Trophoblast cell (in vitro differentiated cells and primary cell): ENCODE data around the gene GLP2R.
A peak's percentile ranks its signal among the peaks of the same experiment; 100 is the strongest.

Experiments used
- DNase-seq, 2 donors: peaks; one replicate each; pipeline ENCODE4 v3.0.0-alpha.2; 2016
- H2AFZ ChIP-seq: 2 replicates; pipeline ENCODE4 v1.6.1; 2013; ENCODE audit warnings: low read length, moderate library complexity, mild to moderate bottlenecking; ENCODE audit not compliant: insufficient read depth, poor library complexity
- H2AK5ac ChIP-seq: 2 replicates; pipeline ENCODE4 v1.6.1; 2013; ENCODE audit warnings: mild to moderate bottlenecking, low read length
- H2BK120ac ChIP-seq: 2 replicates; pipeline ENCODE4 v1.6.1; 2013; ENCODE audit warnings: low read length, mild to moderate bottlenecking, moderate library complexity; ENCODE audit not compliant: insufficient read depth, poor library complexity
- H2BK12ac ChIP-seq: 2 replicates; pipeline ENCODE4 v1.6.1; 2013; ENCODE audit warnings: mild to moderate bottlenecking, low read length, moderate library complexity
- H2BK5ac ChIP-seq: 2 replicates; pipeline ENCODE4 v1.6.1; 2013; ENCODE audit warnings: low read length, low read depth, moderate library complexity, mild to moderate bottlenecking; ENCODE audit not compliant: poor library complexity
- H3K14ac ChIP-seq: 2 replicates; pipeline ENCODE4 v1.6.1; 2013; ENCODE audit warnings: mild to moderate bottlenecking, low read length
- H3K18ac ChIP-seq: 2 replicates; pipeline ENCODE4 v1.6.1; 2013; ENCODE audit warnings: mild to moderate bottlenecking, low read length
- H3K23ac ChIP-seq: 2 replicates; pipeline ENCODE4 v1.6.1; 2013; ENCODE audit warnings: low read length
- H3K27ac ChIP-seq: 2 replicates; pipeline ENCODE4 v1.5.1; 2013; ENCODE audit warnings: low read depth, mild to moderate bottlenecking, inconsistent platforms, low read length, moderate library complexity
- H3K27me3 ChIP-seq: 2 replicates; pipeline ENCODE4 v1.6.1; 2013; ENCODE audit warnings: inconsistent platforms, mild to moderate bottlenecking, low read length, moderate library complexity; ENCODE audit not compliant: insufficient read depth
- H3K36me3 ChIP-seq, 2 experiments: 1 replicate in 1 of 2; 2 replicates in 1 of 2; pipeline ENCODE4 v1.6.1; 2013; ENCODE audit warnings: low read length in 2 of 2, mild to moderate bottlenecking in 2 of 2, moderate library complexity in 1 of 2; ENCODE audit not compliant: insufficient read depth in 2 of 2, control insufficient read depth in 1 of 2
- H3K4ac ChIP-seq: 2 replicates; pipeline ENCODE4 v1.6.1; 2013; ENCODE audit warnings: low read depth, mild to moderate bottlenecking, low read length, moderate library complexity
- H3K4me1 ChIP-seq, 2 experiments: 1 replicate in 1 of 2; 2 replicates in 1 of 2; pipeline ENCODE4 v1.6.1; 2013; ENCODE audit warnings: low read length in 2 of 2, mild to moderate bottlenecking in 2 of 2, moderate library complexity in 1 of 2; ENCODE audit not compliant: insufficient read depth in 2 of 2, control insufficient read depth in 1 of 2
- H3K4me2 ChIP-seq: 2 replicates; pipeline ENCODE4 v1.6.1; 2013; ENCODE audit warnings: inconsistent platforms, mild to moderate bottlenecking, low read length, moderate library complexity
- H3K4me3 ChIP-seq: 2 replicates; pipeline ENCODE4 v1.5.1; 2013; ENCODE audit warnings: mild to moderate bottlenecking, low read depth, low read length, inconsistent platforms
- H3K79me1 ChIP-seq: one replicate; pipeline ENCODE4 v1.6.1; 2013; ENCODE audit warnings: low read length
- H3K79me2 ChIP-seq: 2 replicates; pipeline ENCODE4 v1.6.1; 2013; ENCODE audit warnings: low read length, mild to moderate bottlenecking; ENCODE audit not compliant: control insufficient read depth, insufficient read depth, poor library complexity
- H3K9ac ChIP-seq: 2 replicates; pipeline ENCODE4 v1.6.1; 2013; ENCODE audit warnings: mild to moderate bottlenecking, low read length
- H3K9me3 ChIP-seq: 2 replicates; pipeline ENCODE4 v1.6.1; 2013; ENCODE audit warnings: low read depth, mild to moderate bottlenecking, control low read depth, inconsistent platforms, low read length; ENCODE audit not compliant: insufficient read depth
- H4K12ac ChIP-seq: 2 replicates; pipeline ENCODE4 v1.6.1; 2013; ENCODE audit warnings: low read depth, mild to moderate bottlenecking, low read length, moderate library complexity
- H4K8ac ChIP-seq: 2 replicates; pipeline ENCODE4 v1.6.1; 2013; ENCODE audit warnings: low read depth, mild to moderate bottlenecking, low read length, moderate library complexity
- H4K91ac ChIP-seq: one replicate; pipeline ENCODE4 v1.6.1; 2013; ENCODE audit warnings: low read depth, mild to moderate bottlenecking, low read length, moderate library complexity
- WGBS: extraction: QIAGEN DNeasy Blood & Tissue Kit; methylation state at CpG from one replicate; pipeline ENCODE4 v1.1.7; 2013; ENCODE audit warnings: missing lambda C conversion rate; ENCODE audit not compliant: insufficient read length, insufficient coverage; ENCODE audit errors: extremely low coverage; 5-methylcytosine and 5-hydroxymethylcytosine counted together

The GLP2R gene

GRCh38 chr17:9922012-9922848 is 96.5 kb downstream of the GLP2R start:
- no CpG with 5 or more reads among the region's 14 CpGs for WGBS
- H2BK5ac ChIP-seq = no peak overlapping the region
- no peaks in the 10 kb centered on the region for H3K79me2 ChIP-seq

GRCh38 chr17:9924735-9925191 is 99.0 kb downstream of the GLP2R start:
- Histone ChIP-seq H3K27me3 (no peaks in the 10 kb centered on the region), H3K9me3 (no peaks in the 10 kb centered on the region), H2BK12ac (no peak overlapping the region), H2AFZ (no peak overlapping the region), H2BK5ac (no peak overlapping the region), H2BK120ac (no peak overlapping the region), H3K27ac (no peak overlapping the region), H2AK5ac (no peak overlapping the region), H3K4ac (no peak overlapping the region), H4K12ac (no peak overlapping the region), H3K4me2 (no peak overlapping the region), H3K79me1 (no peaks in the 10 kb centered on the region), H3K14ac (no peak overlapping the region), H3K4me1 (no peaks in the 10 kb centered on the region), H3K4me3 (no peak overlapping the region), H4K8ac (no peak overlapping the region), H4K91ac (no peak overlapping the region), H3K9ac (no peak overlapping the region), H3K79me2 (no peaks in the 10 kb centered on the region), H3K18ac (no peak overlapping the region), H3K36me3 (peaks cover 8 to 14% of the 10 kb centered on the region in 2 experiments), H3K23ac (no peak overlapping the region)
- WGBS = no CpG with 5 or more reads among the region's 6 CpGs
- peak; percentile 29 to 93 for DNase-seq

More at GRCh38 chr17:9922012-9922848, 96.5 kb downstream of the GLP2R start:
- DNase-seq = no peak
- H3K4ac ChIP-seq = no peak overlapping the region
- no peak overlapping the region for H3K18ac ChIP-seq
- H3K79me1 ChIP-seq = no peaks in the 10 kb centered on the region
- H3K4me1 ChIP-seq = no peaks in the 10 kb centered on the region
- no peak overlapping the region for H2AFZ ChIP-seq
- no peak overlapping the region for H2BK12ac ChIP-seq
- no peaks in the 10 kb centered on the region for H3K27me3 ChIP-seq
- no peak overlapping the region for H2BK120ac ChIP-seq
- H3K36me3 ChIP-seq = peaks cover 22 to 35% of the 10 kb centered on the region in 2 experiments
- H4K8ac ChIP-seq = no peak overlapping the region
- H3K4me2 ChIP-seq = no peak overlapping the region
- no peak overlapping the region for H3K14ac ChIP-seq
- H3K23ac ChIP-seq = no peak overlapping the region
- no peak overlapping the region for H3K27ac ChIP-seq
- no peak overlapping the region for H3K9ac ChIP-seq
- H3K9me3 ChIP-seq = no peaks in the 10 kb centered on the region
- no peak overlapping the region for H2AK5ac ChIP-seq
- no peak overlapping the region for H4K12ac ChIP-seq
- no peak overlapping the region for H4K91ac ChIP-seq
- H3K4me3 ChIP-seq = no peak overlapping the region

GRCh38 chr17:9925457-9925856 is 99.7 kb downstream of the GLP2R start:
- no peak overlapping the region for H2BK5ac ChIP-seq
- no peak overlapping the region for H3K9ac ChIP-seq
- H3K18ac ChIP-seq = no peak overlapping the region
- no peak overlapping the region for H4K91ac ChIP-seq
- H2AK5ac ChIP-seq = no peak overlapping the region
- H3K27ac ChIP-seq = no peak overlapping the region
- peaks cover 7 to 13% of the 10 kb centered on the region in 2 experiments for H3K36me3 ChIP-seq
- no peaks in the 10 kb centered on the region for H3K4me1 ChIP-seq
- H3K9me3 ChIP-seq = no peaks in the 10 kb centered on the region
- H2AFZ ChIP-seq = no peak overlapping the region
- no peak overlapping the region for H4K8ac ChIP-seq
- H3K79me2 ChIP-seq = no peaks in the 10 kb centered on the region
- no peaks in the 10 kb centered on the region for H3K27me3 ChIP-seq
- no peak overlapping the region for H4K12ac ChIP-seq
- H3K4ac ChIP-seq = no peak overlapping the region
- H3K23ac ChIP-seq = no peak overlapping the region
- no peaks in the 10 kb centered on the region for H3K79me1 ChIP-seq
- no peak overlapping the region for H3K4me2 ChIP-seq
- WGBS = no CpG with 5 or more reads among the region's 11 CpGs
- no peak overlapping the region for H2BK120ac ChIP-seq
- no peak for DNase-seq
- H2BK12ac ChIP-seq = no peak overlapping the region
- H3K14ac ChIP-seq = no peak overlapping the region
- no peak overlapping the region for H3K4me3 ChIP-seq

- Histone ChIP-seq H2AK5ac (no peak overlapping the region), H3K4me3 (no peak overlapping the region), H2BK120ac (no peak overlapping the region), H3K18ac (no peak overlapping the region), H3K23ac (no peak overlapping the region), H3K14ac (no peak overlapping the region), H3K79me2 (no peaks in the 10 kb centered on the region), H3K79me1 (no peaks in the 10 kb centered on the region), H3K4me1 (no peaks in the 10 kb centered on the region), H3K27me3 (no peaks in the 10 kb centered on the region), H4K12ac (no peak overlapping the region), H2BK12ac (no peak overlapping the region), H3K27ac (no peak overlapping the region), H3K9me3 (no peaks in the 10 kb centered on the region), H4K8ac (no peak overlapping the region), H4K91ac (no peak overlapping the region), H3K4me2 (no peak overlapping the region), H3K36me3 (peaks cover 7 to 14% of the 10 kb centered on the region in 2 experiments), H3K4ac (no peak overlapping the region), H2BK5ac (no peak overlapping the region), H3K9ac (no peak overlapping the region), H2AFZ (no peak overlapping the region)
- DNase-seq = no peak
- no CpG with 5 or more reads among the region's 21 CpGs for WGBS
Observed at GRCh38 chr17:9926150-9926804, 100.6 kb downstream of the GLP2R start.
